NB4 (cell line): ENCODE results near the gene MAGT1.
"Not testable (repeated sequence)": the region's sequence is repeated elsewhere in the genome, so short reads cannot be mapped to it uniquely, and the experiment has no call there.

Experiments
- DNase-seq: peaks from one replicate; pipeline ENCODE4 v3.0.0; 2010; ENCODE audit warnings: low read depth
- H3K4me3 ChIP-seq: one replicate; pipeline ENCODE4 v1.5.1; 2011; ENCODE audit warnings: mild to moderate bottlenecking, low read depth, low read length, moderate library complexity
- MYC ChIP-seq: IDR thresholded peaks from 2 replicates; pipeline ENCODE4 v1.6.1; 2011; ENCODE audit warnings: low read depth, low read length
- POLR2A ChIP-seq: IDR thresholded peaks from 2 replicates; pipeline ENCODE4 v1.6.1; 2011; ENCODE audit warnings: mild to moderate bottlenecking; ENCODE audit not compliant: insufficient read length; ENCODE audit errors: extremely low read depth
- TF ChIP-seq, protein P1 (sequence below): IDR thresholded peaks from 2 replicates; pipeline ENCODE4 v1.6.1; 2011; ENCODE audit warnings: low read depth, low read length
- TF ChIP-seq, protein P2 (sequence below): IDR thresholded peaks from one replicate; pipeline ENCODE4 v1.5.1; 2012; ENCODE audit warnings: low read depth, low read length

The MAGT1 gene

DNA sequence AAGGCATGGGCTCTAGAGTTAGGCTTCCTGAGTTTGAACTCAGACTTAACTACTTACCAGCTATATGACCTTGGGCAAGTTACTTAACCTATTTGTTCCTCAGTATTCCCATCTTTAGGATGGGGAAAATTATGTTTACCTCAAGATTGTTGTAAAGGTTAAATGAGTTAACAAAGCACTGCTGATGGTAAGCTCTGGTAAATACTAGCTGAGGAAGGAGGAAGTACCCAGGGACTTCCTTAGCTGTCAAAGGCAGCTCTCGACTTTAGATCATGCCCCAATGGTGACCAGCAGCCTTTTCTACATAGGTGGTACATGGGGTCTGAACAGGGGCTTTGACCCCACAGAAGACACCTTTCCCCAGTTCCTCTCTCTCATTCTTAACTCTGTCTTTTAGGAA is 35.3 kb upstream of the MAGT1 start:
- TF ChIP-seq, protein P1, sequence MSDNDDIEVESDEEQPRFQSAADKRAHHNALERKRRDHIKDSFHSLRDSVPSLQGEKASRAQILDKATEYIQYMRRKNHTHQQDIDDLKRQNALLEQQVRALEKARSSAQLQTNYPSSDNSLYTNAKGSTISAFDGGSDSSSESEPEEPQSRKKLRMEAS, result no peak
- TF ChIP-seq, protein P2, sequence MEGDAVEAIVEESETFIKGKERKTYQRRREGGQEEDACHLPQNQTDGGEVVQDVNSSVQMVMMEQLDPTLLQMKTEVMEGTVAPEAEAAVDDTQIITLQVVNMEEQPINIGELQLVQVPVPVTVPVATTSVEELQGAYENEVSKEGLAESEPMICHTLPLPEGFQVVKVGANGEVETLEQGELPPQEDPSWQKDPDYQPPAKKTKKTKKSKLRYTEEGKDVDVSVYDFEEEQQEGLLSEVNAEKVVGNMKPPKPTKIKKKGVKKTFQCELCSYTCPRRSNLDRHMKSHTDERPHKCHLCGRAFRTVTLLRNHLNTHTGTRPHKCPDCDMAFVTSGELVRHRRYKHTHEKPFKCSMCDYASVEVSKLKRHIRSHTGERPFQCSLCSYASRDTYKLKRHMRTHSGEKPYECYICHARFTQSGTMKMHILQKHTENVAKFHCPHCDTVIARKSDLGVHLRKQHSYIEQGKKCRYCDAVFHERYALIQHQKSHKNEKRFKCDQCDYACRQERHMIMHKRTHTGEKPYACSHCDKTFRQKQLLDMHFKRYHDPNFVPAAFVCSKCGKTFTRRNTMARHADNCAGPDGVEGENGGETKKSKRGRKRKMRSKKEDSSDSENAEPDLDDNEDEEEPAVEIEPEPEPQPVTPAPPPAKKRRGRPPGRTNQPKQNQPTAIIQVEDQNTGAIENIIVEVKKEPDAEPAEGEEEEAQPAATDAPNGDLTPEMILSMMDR, result no peak
- TF ChIP-seq POLR2A, result no peak
- no peak for TF ChIP-seq MYC
- no peak overlapping the region for H3K4me3 ChIP-seq
- DNase-seq, result no peak

DNA sequence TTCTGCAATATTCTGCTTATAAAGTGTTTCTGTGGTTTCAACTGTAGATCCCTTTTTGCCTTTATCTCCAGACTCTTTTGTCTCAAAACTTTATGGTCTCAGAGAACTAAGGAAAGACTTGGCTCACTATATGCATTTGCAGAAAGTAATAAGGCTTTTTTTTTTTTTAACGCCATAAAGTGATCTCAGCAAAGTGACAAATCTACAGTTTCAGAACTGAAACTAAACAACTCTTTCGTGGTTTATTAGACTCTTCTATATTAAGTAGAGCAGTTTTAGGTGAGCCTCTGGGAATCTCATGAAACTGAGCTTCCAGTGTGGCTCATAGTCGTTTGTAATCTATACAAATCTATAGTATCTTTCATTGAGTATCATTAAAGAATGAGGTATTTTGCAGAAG is 30.5 kb upstream of the MAGT1 start:
- TF ChIP-seq, protein P1, result no peak
- TF ChIP-seq, protein P2, result no peak
- DNase-seq, result no peak
- no peak overlapping the region for H3K4me3 ChIP-seq

DNA sequence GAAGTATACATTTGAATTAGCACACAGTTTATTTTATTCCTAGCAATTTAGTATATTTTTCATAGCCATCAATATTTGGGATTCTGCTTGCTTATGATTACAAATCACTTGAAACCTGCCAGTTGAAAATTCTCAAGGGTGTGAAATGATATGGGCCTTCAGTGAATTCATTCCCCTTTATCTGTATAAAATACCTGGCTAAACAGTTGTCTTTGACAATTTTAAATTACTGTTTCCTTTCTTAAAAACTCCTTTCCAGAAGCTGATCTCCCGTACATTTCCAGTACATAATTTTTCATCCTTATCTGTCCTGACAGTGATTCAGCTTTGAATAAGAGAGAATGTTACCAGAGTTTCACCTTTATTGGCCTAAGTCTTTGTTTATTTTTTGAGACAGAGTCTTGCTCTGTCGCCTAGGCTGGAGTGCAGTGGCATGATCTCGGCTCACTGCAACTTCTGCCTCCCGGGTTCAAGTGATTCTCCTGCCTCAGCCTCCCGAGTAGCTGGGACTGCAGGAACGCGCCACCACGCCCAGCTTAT is 29.2 kb upstream of the MAGT1 start:
- no peak for DNase-seq
- TF ChIP-seq, protein P1, result no peak
- TF ChIP-seq MYC, result no peak
- TF ChIP-seq, protein P2, result no peak
- TF ChIP-seq POLR2A, result no peak
- no peak overlapping the region for H3K4me3 ChIP-seq

DNA sequence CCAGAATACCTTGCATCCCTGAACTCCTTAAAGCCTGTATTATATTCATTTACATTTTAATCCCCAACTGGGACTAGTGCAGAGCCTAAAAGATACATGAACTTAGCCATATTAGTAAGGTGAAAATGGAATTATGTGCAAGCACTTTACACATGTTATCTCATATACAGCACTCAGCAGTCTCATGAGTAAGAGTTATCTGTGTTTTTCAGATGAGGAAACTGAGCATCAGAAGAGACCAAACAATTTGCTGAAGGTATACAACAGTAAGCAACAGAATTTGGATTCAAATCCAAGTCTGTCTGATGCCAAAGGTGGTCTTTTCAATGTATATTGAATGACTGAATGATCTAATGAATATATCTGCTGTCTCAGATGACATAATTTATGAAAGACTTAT is 27.6 kb upstream of the MAGT1 start:
- no peak for DNase-seq
- no peak overlapping the region for H3K4me3 ChIP-seq
- TF ChIP-seq MYC (no peak), POLR2A (no peak)
- TF ChIP-seq, protein P1, result no peak
- TF ChIP-seq, protein P2, result no peak

DNA sequence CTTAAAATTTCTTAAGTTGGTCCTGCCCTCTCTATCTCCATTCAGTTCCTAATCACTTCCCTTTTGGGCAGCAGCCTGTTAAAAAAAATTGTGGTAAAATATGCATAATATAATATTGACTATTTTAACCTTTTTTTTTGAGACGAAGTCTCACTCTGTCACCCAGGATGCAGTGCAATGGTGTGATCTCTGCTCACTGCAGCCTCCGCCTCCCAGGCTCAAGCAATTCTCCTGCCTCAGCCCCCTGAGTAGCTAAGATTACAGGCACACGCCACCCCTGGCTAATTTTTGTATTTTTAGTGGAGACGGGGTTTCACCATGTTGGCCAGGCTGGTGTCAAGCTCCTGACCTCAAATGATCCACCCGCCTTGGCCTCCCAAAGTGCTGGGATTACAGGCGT is 24.1 kb upstream of the MAGT1 start:
- not testable (repeated sequence) for H3K4me3 ChIP-seq, DNase-seq

DNA sequence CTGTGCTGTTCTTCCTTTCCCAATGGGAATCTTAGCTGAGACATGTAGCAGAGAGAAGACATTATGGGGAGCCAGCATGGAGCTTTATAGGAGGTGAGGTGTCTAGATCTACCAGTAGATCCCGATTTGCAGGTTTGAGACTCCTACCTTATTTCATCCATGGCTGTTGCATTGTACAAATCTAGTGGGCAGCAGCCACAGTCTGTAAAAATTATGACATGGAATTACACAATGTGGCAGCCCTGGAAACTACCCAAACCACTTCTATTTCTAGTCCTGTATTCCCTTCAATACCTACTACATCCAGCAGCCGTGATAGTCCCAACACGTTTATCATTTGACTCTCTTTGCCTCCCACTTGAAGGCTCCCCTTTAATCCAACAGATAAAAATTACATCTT is 23.3 kb upstream of the MAGT1 start:
- H3K4me3 ChIP-seq, result no peak overlapping the region
- TF ChIP-seq MYC, result no peak
- TF ChIP-seq, protein P2, result no peak
- TF ChIP-seq, protein P1, result no peak
- DNase-seq, result no peak
